Measurements from ENCODE around the gene TGFBRAP1. TPM values are rescaled to one million over a fixed set of nuclear protein-coding genes. Genes with fewer than 3 reads are reported as not detected.

The TGFBRAP1 gene
- total RNA-seq, 6 donors from 2014 or later: 18.6 to 25.7 (median 20.8) TPM

DNA sequence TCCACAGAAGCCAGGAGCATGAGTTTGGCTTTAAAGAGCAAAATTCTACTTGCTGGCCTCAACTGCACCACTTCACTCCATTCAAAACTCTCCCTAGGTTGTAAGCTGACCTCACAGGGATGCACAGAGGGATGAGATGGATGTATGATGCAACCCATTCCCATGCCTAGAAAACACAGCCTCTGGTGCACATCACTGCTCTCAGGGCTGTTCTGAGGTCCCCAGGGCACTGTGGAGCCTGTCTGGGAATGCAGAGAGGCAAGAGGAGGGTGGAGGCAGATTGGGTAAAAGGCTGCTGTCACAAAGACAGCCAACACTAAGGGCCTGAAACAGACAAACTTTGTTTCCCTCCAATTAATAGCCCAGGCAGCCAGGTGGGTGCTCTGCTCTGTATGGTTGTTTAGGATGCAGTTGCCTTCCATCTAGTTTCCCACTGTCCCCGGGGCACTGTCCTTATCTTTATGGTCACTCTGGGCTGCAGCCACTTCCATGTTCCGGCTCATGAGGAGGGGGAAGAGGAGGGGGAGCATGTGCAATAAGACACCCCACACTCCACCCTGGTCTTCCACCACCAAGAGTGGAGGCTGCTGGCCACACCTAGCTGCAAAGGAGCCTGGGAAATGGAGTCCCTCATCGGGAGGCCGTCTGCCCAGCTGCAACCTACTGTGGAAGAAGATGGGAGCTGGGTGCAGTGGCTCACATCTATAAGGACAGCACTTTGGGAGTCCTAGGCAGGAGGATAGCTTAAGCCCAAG lies 81.0 kb downstream of the TGFBRAP1 start:
- DNase-seq (no peak), ATAC-seq (ENCODE audit: low FRiP score in 2 of 2) (no peak)
- Histone ChIP-seq H3K36me3 (no peaks in the 10 kb centered on the region), H3K9me3 (no peaks in the 10 kb centered on the region), H3K27ac (no peak overlapping the region), H3K27me3 (no peaks in the 10 kb centered on the region), H3K4me3 (no peak overlapping the region), H3K4me1 (no peaks in the 10 kb centered on the region)
- no peak for TF ChIP-seq POLR2A (IDR thresholded peaks at IDR 0.05)
- TF ChIP-seq EP300 (IDR thresholded peaks at IDR 0.05): no peak
- TF ChIP-seq POLR2AphosphoS5 (IDR thresholded peaks at IDR 0.05): no peak
- TF ChIP-seq, protein P1, sequence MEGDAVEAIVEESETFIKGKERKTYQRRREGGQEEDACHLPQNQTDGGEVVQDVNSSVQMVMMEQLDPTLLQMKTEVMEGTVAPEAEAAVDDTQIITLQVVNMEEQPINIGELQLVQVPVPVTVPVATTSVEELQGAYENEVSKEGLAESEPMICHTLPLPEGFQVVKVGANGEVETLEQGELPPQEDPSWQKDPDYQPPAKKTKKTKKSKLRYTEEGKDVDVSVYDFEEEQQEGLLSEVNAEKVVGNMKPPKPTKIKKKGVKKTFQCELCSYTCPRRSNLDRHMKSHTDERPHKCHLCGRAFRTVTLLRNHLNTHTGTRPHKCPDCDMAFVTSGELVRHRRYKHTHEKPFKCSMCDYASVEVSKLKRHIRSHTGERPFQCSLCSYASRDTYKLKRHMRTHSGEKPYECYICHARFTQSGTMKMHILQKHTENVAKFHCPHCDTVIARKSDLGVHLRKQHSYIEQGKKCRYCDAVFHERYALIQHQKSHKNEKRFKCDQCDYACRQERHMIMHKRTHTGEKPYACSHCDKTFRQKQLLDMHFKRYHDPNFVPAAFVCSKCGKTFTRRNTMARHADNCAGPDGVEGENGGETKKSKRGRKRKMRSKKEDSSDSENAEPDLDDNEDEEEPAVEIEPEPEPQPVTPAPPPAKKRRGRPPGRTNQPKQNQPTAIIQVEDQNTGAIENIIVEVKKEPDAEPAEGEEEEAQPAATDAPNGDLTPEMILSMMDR (IDR thresholded peaks at IDR 0.05): no peak
- WGBS, 2 donors: 77 to 78% methylated on average over 4 of the region's 4 CpGs

DNA sequence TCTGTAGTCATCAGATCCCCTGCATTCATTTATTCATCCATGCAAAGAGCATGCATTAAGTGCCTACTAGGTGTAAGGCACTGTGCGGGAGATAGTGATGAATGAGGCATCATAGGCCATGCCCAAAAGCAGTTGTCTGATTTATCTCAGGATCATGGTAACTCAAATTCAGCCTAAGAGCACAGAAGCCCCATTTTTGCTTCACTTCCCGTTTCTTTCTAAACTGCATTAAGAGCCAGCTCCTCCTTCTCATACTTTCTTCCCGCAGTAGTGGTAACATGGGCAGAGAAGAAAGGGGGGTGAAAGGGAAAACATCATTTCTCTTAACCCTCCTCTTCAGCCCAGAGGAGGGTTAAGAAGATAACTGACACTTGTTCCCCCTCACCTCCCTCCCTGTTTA lies 85.1 kb downstream of the TGFBRAP1 start:
- Histone ChIP-seq H3K4me3 (no peak overlapping the region), H3K9me3 (no peaks in the 10 kb centered on the region), H3K27ac (no peak overlapping the region), H3K4me1 (no peaks in the 10 kb centered on the region), H3K27me3 (no peaks in the 10 kb centered on the region), H3K36me3 (no peaks in the 10 kb centered on the region)
- DNase-seq (no peak), ATAC-seq (ENCODE audit: low FRiP score in 2 of 2) (no peak)
- WGBS, 2 donors: 59 to 76% methylated on average over 3 of the region's 3 CpGs
- TF ChIP-seq EP300 (IDR thresholded peaks at IDR 0.05): no peak
- TF ChIP-seq, protein P1 (IDR thresholded peaks at IDR 0.05): no peak

DNA sequence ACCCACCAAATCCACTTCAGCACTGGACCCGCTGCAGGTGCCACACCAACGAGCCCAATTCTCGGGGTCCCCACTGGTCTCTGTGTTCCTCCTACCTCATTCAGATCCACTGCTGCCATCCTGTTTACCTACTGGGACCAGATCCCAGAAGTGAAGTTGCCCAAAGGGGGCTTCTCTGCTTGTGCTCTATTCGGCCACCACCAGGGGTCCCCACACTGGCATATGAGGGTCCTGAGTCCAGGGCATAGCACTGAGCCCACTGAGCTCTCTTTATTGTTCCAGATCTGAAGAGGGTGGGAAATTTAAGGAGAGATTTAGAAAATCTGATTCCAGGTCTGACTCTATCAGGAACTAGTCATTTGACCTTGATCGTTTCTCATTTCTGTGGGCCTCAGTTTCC lies 85.6 kb downstream of the TGFBRAP1 start:
- Histone ChIP-seq H3K27me3 (no peaks in the 10 kb centered on the region), H3K4me3 (no peak overlapping the region), H3K9me3 (no peaks in the 10 kb centered on the region), H3K27ac (no peak overlapping the region), H3K4me1 (no peaks in the 10 kb centered on the region), H3K36me3 (no peaks in the 10 kb centered on the region)
- no peak for ATAC-seq (ENCODE audit: low FRiP score in 2 of 2)
- TF ChIP-seq, protein P1 (IDR thresholded peaks at IDR 0.05): no peak
- TF ChIP-seq POLR2AphosphoS5 (IDR thresholded peaks at IDR 0.05) (no peak), POLR2A (IDR thresholded peaks at IDR 0.05) (no peak), EP300 (IDR thresholded peaks at IDR 0.05) (no peak)
- 51 to 60% methylated on average over 5 of the region's 5 CpGs for WGBS, 2 donors
- DNase-seq: no peak

DNA sequence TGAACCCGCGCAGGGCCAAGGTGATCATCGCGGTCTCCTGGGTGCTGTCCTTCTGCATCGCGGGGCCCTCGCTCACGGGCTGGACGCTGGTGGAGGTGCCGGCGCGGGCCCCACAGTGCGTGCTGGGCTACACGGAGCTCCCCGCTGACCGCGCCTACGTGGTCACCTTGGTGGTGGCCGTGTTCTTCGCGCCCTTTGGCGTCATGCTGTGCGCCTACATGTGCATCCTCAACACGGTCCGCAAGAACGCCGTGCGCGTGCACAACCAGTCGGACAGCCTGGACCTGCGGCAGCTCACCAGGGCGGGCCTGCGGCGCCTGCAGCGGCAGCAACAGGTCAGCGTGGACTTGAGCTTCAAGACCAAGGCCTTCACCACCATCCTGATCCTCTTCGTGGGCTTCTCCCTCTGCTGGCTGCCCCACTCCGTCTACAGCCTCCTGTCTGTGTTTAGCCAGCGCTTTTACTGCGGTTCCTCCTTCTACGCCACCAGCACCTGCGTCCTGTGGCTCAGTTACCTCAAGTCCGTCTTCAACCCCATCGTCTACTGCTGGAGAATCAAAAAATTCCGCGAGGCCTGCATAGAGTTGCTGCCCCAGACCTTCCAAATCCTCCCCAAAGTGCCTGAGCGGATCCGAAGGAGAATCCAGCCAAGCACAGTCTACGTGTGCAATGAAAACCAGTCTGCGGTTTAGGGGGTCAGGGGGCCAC lies 87.1 kb downstream of the TGFBRAP1 start:
- H3K9me3 ChIP-seq: no peaks in the 10 kb centered on the region
- no peak for ATAC-seq (ENCODE audit: low FRiP score in 2 of 2)
- 93 to 94% methylated on average over 34 to 48 of the region's 50 CpGs for WGBS, 2 donors
- TF ChIP-seq, protein P1 (IDR thresholded peaks at IDR 0.05): no peak
- no peak for TF ChIP-seq POLR2A (IDR thresholded peaks at IDR 0.05)
- TF ChIP-seq EP300 (IDR thresholded peaks at IDR 0.05): no peak
- peak in 1 of 2 donors; percentile 81 for DNase-seq
- no peaks in the 10 kb centered on the region for H3K27me3 ChIP-seq
- no peak overlapping the region for H3K4me3 ChIP-seq
- no peaks in the 10 kb centered on the region for H3K36me3 ChIP-seq
- H3K27ac ChIP-seq: no peak overlapping the region
- H3K4me1 ChIP-seq: no peaks in the 10 kb centered on the region
